Left colon (tissue), 2 donors: Measurements from ENCODE around the gene RCSD1. TPM values are rescaled to one million over a fixed set of nuclear protein-coding genes. Genes with fewer than 3 reads are reported as not detected.
"Not testable (repeated sequence)": the region's sequence is repeated elsewhere in the genome, so short reads cannot be mapped to it uniquely, and the experiment has no call there.

ENCODE experiments used
- ATAC-seq: fragments of 200-7000 bp; cut with Tn5 transposase; one replicate; pipeline ENCODE4 v1.9.1; 2020; ENCODE audit warnings: mild to moderate bottlenecking, moderate library complexity
- DNase-seq, 2 donors: peaks; one replicate each; pipeline ENCODE4 v3.0.0-alpha.2; 2020
- intact Hi-C, 2 donors: fragments of 100-400 bp; cut with DNase I in 1 of 2; cut with micrococcal nuclease in 1 of 2; formaldehyde crosslinking; loops; one replicate each; pipeline versions ENCODE4 v1.11.2 to v1.14.0; 2022; cut with DNase I, micrococcal nuclease
- total RNA-seq, 2 donors: library from RNA; stranded (reverse); fragmentation: NEBNext Ultra II Directional; extraction: Animal tissue kit (Norgen Biotek cat#: 25700); gene quantifications; one replicate each; pipeline ENCODE4 v1.2.1, GENCODE V29; 2021
- donor health status: DM: no; HTN: no; CAD: no.
- donor health status: DM: yes; HTN: yes; CAD: no.

The RCSD1 gene
- total RNA-seq, 2 donors from 2014 or later, result 5.5 to 8.6 TPM

GRCh38 chr1:167718914-167719691 lies 89.1 kb downstream of the RCSD1 start:
- no peak for ATAC-seq
- no peak for DNase-seq
- intact Hi-C loops, result loop anchor here in 1 of 2 donors (10.0 kb wide), 1 partner anchor 216 kb away; the partner anchor contains the start of genes DCAF6 and MPC2

- not testable (repeated sequence) for DNase-seq, ATAC-seq
- intact Hi-C loops, result loop anchor here in 1 of 2 donors (10.0 kb wide), 1 partner anchor 215 kb away; the partner anchor contains the start of genes DCAF6 and MPC2
These were observed 89.8 kb downstream of the RCSD1 start for GRCh38 chr1:167719715-167720421.

GRCh38 chr1:167720965-167721616 lies 91.1 kb downstream of the RCSD1 start:
- peak; percentile 57 to 66 for DNase-seq
- intact Hi-C loops, result no loop called here
- peak; percentile 47 for ATAC-seq

- peak; percentile 95 to 97 for DNase-seq
These were observed 91.7 kb downstream of the RCSD1 start, which contains the start of gene MPZL1 for GRCh38 chr1:167721617-167722151. Gene MPZL1 (plus strand): TSS chr1:167721982. CDS start chr1:167722152, 170 bp downstream.

GRCh38 chr1:167722152-167722869 lies 92.3 kb downstream of the RCSD1 start:
- peak; percentile 61 for ATAC-seq
- intact Hi-C loops, result no loop called here
- DNase-seq, result peak; percentile 44 to 63

More at GRCh38 chr1:167721617-167722151, 91.7 kb downstream of the RCSD1 start, which contains the start of gene MPZL1:
- ATAC-seq, result peak; percentile 93
- intact Hi-C loops, result no loop called here

- ATAC-seq (no peak), DNase-seq (no peak)
- intact Hi-C loops, result no loop called here
These were observed 92.8 kb downstream of the RCSD1 start for GRCh38 chr1:167722870-167723251.

GRCh38 chr1:167723707-167724323 lies 93.8 kb downstream of the RCSD1 start:
- ATAC-seq (no peak), DNase-seq (peak in 1 of 2 donors; percentile 32)
- intact Hi-C loops, result no loop called here

- intact Hi-C loops, result loop anchor here in 1 of 2 donors (5.0 kb wide), 1 partner anchor 71 kb away; no protein-coding TSS in a partner anchor
- ATAC-seq, result no peak
- DNase-seq, result no peak
These were observed 96.0 kb downstream of the RCSD1 start for GRCh38 chr1:167726008-167726407.

- intact Hi-C loops, result loop anchor here in 1 of 2 donors (5.0 kb wide), 1 partner anchor 68 kb away; no protein-coding TSS in a partner anchor
- DNase-seq, result no peak
- ATAC-seq, result no peak
These were observed 98.9 kb downstream of the RCSD1 start for GRCh38 chr1:167728818-167729410.

GRCh38 chr1:167734227-167734626 lies 104.2 kb downstream of the RCSD1 start:
- intact Hi-C loops, result no loop called here
- ATAC-seq, result no peak

GRCh38 chr1:167734841-167735240 lies 104.8 kb downstream of the RCSD1 start:
- no peak for DNase-seq
- no peak for ATAC-seq
- intact Hi-C loops, result no loop called here

More at GRCh38 chr1:167734227-167734626, 104.2 kb downstream of the RCSD1 start:
- DNase-seq, result no peak

- intact Hi-C loops, result no loop called here
- ATAC-seq (peak; percentile 83), DNase-seq (peak; percentile 71 to 74)
These were observed 107.1 kb downstream of the RCSD1 start for GRCh38 chr1:167737169-167737568.

GRCh38 chr1:167738158-167738557 lies 108.1 kb downstream of the RCSD1 start:
- no peak for ATAC-seq
- intact Hi-C loops, result no loop called here
- no peak for DNase-seq

- intact Hi-C loops, result no loop called here
- DNase-seq (peak in 1 of 2 donors; percentile 53), ATAC-seq (peak; percentile 82)
These were observed 109.7 kb downstream of the RCSD1 start for GRCh38 chr1:167739752-167740151.

GRCh38 chr1:167741103-167741502 lies 111.1 kb downstream of the RCSD1 start:
- ATAC-seq, DNase-seq, intact Hi-C loops: not testable (repeated sequence)

GRCh38 chr1:167742392-167743057 lies 112.5 kb downstream of the RCSD1 start:
- DNase-seq, intact Hi-C loops, ATAC-seq: not testable (repeated sequence)

GRCh38 chr1:167744901-167745300 lies 114.9 kb downstream of the RCSD1 start:
- DNase-seq (no peak), ATAC-seq (no peak)
- intact Hi-C loops, result no loop called here
